ENCODE results near the gene MEF2B.

The MEF2B gene

GRCh38 chr19:19170053-19170872, at the start of gene MEF2B:
Gene MEF2B (minus strand): TSS chr19:19170263. CDS start chr19:19150735, 19,528 bp downstream.
- in situ Hi-C loops (cut with MboI; ENCODE audit: low sequenced_read_pairs), result no loop called here

- in situ Hi-C loops (cut with MboI; ENCODE audit: low sequenced_read_pairs), result no loop called here
Measured at GRCh38 chr19:19218911-19219310, 48.8 kb upstream of the MEF2B start.

GRCh38 chr19:19217099-19217498, 47.0 kb upstream of the MEF2B start:
- in situ Hi-C loops (cut with MboI; ENCODE audit: low sequenced_read_pairs), result no loop called here

GRCh38 chr19:19215792-19216191, 45.7 kb upstream of the MEF2B start:
- in situ Hi-C loops (cut with MboI; ENCODE audit: low sequenced_read_pairs), result no loop called here

GRCh38 chr19:19214892-19215291, 44.8 kb upstream of the MEF2B start:
- in situ Hi-C loops (cut with MboI; ENCODE audit: low sequenced_read_pairs), result no loop called here

- in situ Hi-C loops (cut with MboI; ENCODE audit: low sequenced_read_pairs), result no loop called here
Measured at GRCh38 chr19:19214159-19214490, 44.1 kb upstream of the MEF2B start.

GRCh38 chr19:19213426-19214158, 43.5 kb upstream of the MEF2B start:
- in situ Hi-C loops (cut with MboI; ENCODE audit: low sequenced_read_pairs), result no loop called here

GRCh38 chr19:19212916-19213315, 42.9 kb upstream of the MEF2B start:
- in situ Hi-C loops (cut with MboI; ENCODE audit: low sequenced_read_pairs), result no loop called here

GRCh38 chr19:19211499-19212420, 41.7 kb upstream of the MEF2B start, which contains the start of gene NCAN:
Gene NCAN (plus strand): TSS chr19:19211958. CDS start chr19:19216954, 4,996 bp downstream.
- in situ Hi-C loops (cut with MboI; ENCODE audit: low sequenced_read_pairs), result no loop called here

GRCh38 chr19:19209372-19209771, 39.3 kb upstream of the MEF2B start:
- in situ Hi-C loops (cut with MboI; ENCODE audit: low sequenced_read_pairs), result no loop called here

GRCh38 chr19:19207637-19208572, 37.8 kb upstream of the MEF2B start:
- in situ Hi-C loops (cut with MboI; ENCODE audit: low sequenced_read_pairs), result no loop called here

GRCh38 chr19:19206938-19207337, 36.9 kb upstream of the MEF2B start:
- in situ Hi-C loops (cut with MboI; ENCODE audit: low sequenced_read_pairs), result no loop called here

- in situ Hi-C loops (cut with MboI; ENCODE audit: low sequenced_read_pairs), result no loop called here
Measured at GRCh38 chr19:19205416-19206410, 35.6 kb upstream of the MEF2B start.

- in situ Hi-C loops (cut with MboI; ENCODE audit: low sequenced_read_pairs), result no loop called here
Measured at GRCh38 chr19:19204181-19204580, 34.1 kb upstream of the MEF2B start.

GRCh38 chr19:19203012-19203856, 33.2 kb upstream of the MEF2B start, which contains the start of gene NR2C2AP:
Gene NR2C2AP (minus strand): TSS chr19:19203414. CDS start chr19:19203060, 354 bp downstream.
- in situ Hi-C loops (cut with MboI; ENCODE audit: low sequenced_read_pairs), result no loop called here

- in situ Hi-C loops (cut with MboI; ENCODE audit: low sequenced_read_pairs), result no loop called here
Measured at GRCh38 chr19:19202707-19203011, 32.6 kb upstream of the MEF2B start.

- in situ Hi-C loops (cut with MboI; ENCODE audit: low sequenced_read_pairs), result no loop called here
Measured at GRCh38 chr19:19201697-19202630, 31.9 kb upstream of the MEF2B start.

All from hTERT RPE-1 (cell line).